Memory B cell (primary cell): ENCODE measurements around the gene IMP4.

Experiments used
- ATAC-seq: fragments of 150-1000 bp; cut with Tn5 transposase; 2 replicates; pipeline ENCODE4 v1.10.0; 2021; ENCODE audit warnings: low read depth, mild to moderate bottlenecking, moderate library complexity
- DNase-seq, 2 donors: peaks; one replicate each; pipeline ENCODE4 v3.0.0; 2022; ENCODE audit warnings: low spot score in 2 of 2
- H3K27ac Mint-ChIP-seq: one replicate; pipeline ENCODE4 v1.8.0; 2022; ENCODE audit warnings: mild to moderate bottlenecking, moderate library complexity, mixed read lengths
- H3K27me3 Mint-ChIP-seq: one replicate; pipeline ENCODE4 v1.8.0; 2022; ENCODE audit warnings: mixed read lengths
- H3K36me3 Mint-ChIP-seq: one replicate; pipeline ENCODE4 v1.8.0; 2022; ENCODE audit warnings: mild to moderate bottlenecking, mixed read lengths
- H3K4me1 Mint-ChIP-seq: one replicate; pipeline ENCODE4 v1.8.0; 2022; ENCODE audit warnings: mixed read lengths
- H3K4me3 Mint-ChIP-seq: one replicate; pipeline ENCODE4 v1.8.0; 2022; ENCODE audit warnings: mild to moderate bottlenecking, moderate library complexity, mixed read lengths
- H3K9me3 Mint-ChIP-seq: one replicate; pipeline ENCODE4 v1.8.0; 2022; ENCODE audit warnings: mixed read lengths

The IMP4 gene

GRCh38 chr2:130342533-130343275 is at the start of gene IMP4:
TSS of gene IMP4 (plus strand) at chr2:130342897. CDS start at chr2:130342933, 36 bp downstream.
- Mint-ChIP-seq H3K4me3 (peak within 1 kb of the TSS; percentile 100), H3K36me3 (peaks cover 39% of the 10 kb centered on the region), H3K27ac (peak within 1 kb of the TSS; percentile 99), H3K27me3 (no peaks in the 10 kb centered on the region), H3K4me1 (peaks cover 33% of the 10 kb centered on the region), H3K9me3 (no peaks in the 10 kb centered on the region)
- ATAC-seq (peak; percentile 82), DNase-seq (peak; percentile 90 to 93)

DNA sequence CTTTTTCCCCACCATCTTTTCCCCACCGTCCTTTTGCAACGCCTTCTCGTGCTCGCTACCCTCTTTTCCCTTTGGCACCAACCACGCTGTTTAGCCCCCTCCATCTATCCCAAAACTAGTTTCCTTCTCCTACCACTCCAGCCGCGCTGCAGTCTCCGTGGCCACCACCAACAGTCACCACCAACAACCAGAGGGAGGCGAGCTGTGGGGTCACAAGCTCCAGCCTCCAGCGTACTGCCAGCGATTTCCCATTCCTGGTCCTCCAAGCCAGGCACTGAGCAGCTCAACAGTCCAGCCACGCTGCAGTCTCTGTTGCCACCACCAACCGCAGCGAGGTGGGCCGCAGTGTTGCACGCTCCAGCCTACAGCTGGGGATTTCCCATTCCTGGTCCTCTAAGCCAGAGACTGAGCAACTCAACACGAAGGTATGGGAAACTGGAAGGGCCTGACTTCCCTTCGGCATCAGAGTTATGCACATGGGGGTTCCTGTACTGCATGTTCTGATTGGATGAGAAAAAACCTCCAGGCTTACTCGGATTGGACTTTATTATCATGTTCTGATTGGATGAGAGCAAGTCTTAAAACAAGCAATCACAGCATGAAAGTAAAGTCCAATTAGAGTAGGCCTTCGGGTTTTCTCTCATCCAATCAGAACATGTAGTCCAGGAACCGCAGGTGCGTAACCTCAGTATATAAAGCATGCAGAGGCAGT is 42.3 kb upstream of the IMP4 start:
- Mint-ChIP-seq H3K4me1 (peaks cover 3% of the 10 kb centered on the region), H3K27ac (no peak overlapping the region), H3K36me3 (no peaks in the 10 kb centered on the region), H3K4me3 (no peak overlapping the region), H3K9me3 (no peaks in the 10 kb centered on the region), H3K27me3 (peaks cover 12% of the 10 kb centered on the region)
- no peak for ATAC-seq
- DNase-seq, result no peak

DNA sequence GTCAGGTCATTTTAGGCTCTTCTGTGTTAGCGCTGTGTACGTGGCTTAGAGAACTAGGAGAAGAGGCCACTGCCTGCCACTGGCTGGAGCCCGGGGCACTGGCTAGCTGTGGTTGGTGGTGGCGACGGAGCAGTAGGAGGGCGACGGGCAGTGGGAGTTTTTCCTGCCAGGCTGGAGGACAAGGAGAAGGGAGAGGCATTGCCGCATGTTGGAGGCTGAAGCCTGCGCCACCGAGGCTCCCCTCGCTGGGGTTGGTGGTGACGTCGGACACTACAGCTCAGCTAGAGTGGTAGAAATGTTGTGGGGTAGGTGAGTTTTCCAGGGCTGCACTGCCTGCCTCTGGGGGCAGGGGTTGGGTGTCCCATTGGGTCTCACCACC is 41.7 kb upstream of the IMP4 start:
- Mint-ChIP-seq H3K27me3 (peaks cover 9% of the 10 kb centered on the region), H3K4me1 (peaks cover 3% of the 10 kb centered on the region), H3K27ac (no peak overlapping the region), H3K9me3 (no peaks in the 10 kb centered on the region), H3K4me3 (no peak overlapping the region), H3K36me3 (no peaks in the 10 kb centered on the region)
- no peak for DNase-seq
- no peak for ATAC-seq

- peaks cover 9% of the 10 kb centered on the region for H3K27me3 Mint-ChIP-seq
- H3K9me3 Mint-ChIP-seq, result no peaks in the 10 kb centered on the region
- no peaks in the 10 kb centered on the region for H3K36me3 Mint-ChIP-seq
- H3K27ac Mint-ChIP-seq, result no peak overlapping the region
- DNase-seq (no peak), ATAC-seq (no peak)
- H3K4me3 Mint-ChIP-seq, result no peak overlapping the region
- peaks cover 3% of the 10 kb centered on the region for H3K4me1 Mint-ChIP-seq
Observed at GRCh38 chr2:130302164-130302886, 40.4 kb upstream of the IMP4 start.

- ATAC-seq (no peak), DNase-seq (no peak)
- Mint-ChIP-seq H3K36me3 (no peaks in the 10 kb centered on the region), H3K27me3 (peaks cover 6% of the 10 kb centered on the region), H3K4me3 (peak overlapping the region; percentile 1), H3K27ac (no peak overlapping the region), H3K4me1 (peaks cover 3% of the 10 kb centered on the region), H3K9me3 (no peaks in the 10 kb centered on the region)
Observed at GRCh38 chr2:130303169-130303568, 39.5 kb upstream of the IMP4 start.

GRCh38 chr2:130304726-130305125 is 38.0 kb upstream of the IMP4 start:
- H3K9me3 Mint-ChIP-seq, result no peaks in the 10 kb centered on the region
- no peak for ATAC-seq

GRCh38 chr2:130307850-130308249 is 34.8 kb upstream of the IMP4 start:
- H3K9me3 Mint-ChIP-seq, result no peaks in the 10 kb centered on the region
- no peaks in the 10 kb centered on the region for H3K36me3 Mint-ChIP-seq
- H3K27me3 Mint-ChIP-seq, result peaks cover 1% of the 10 kb centered on the region
- no peak overlapping the region for H3K27ac Mint-ChIP-seq
- H3K4me1 Mint-ChIP-seq, result peaks cover 3% of the 10 kb centered on the region
- ATAC-seq (no peak), DNase-seq (no peak)
- no peak overlapping the region for H3K4me3 Mint-ChIP-seq

More at GRCh38 chr2:130304726-130305125, 38.0 kb upstream of the IMP4 start:
- Mint-ChIP-seq H3K36me3 (no peaks in the 10 kb centered on the region), H3K4me3 (no peak overlapping the region), H3K27ac (no peak overlapping the region), H3K27me3 (peaks cover 8% of the 10 kb centered on the region), H3K4me1 (peaks cover 3% of the 10 kb centered on the region)
- no peak for DNase-seq

- Mint-ChIP-seq H3K9me3 (no peaks in the 10 kb centered on the region), H3K36me3 (no peaks in the 10 kb centered on the region), H3K27me3 (peaks cover 3% of the 10 kb centered on the region), H3K4me1 (no peaks in the 10 kb centered on the region), H3K27ac (no peak overlapping the region), H3K4me3 (no peak overlapping the region)
- no peak for ATAC-seq
- DNase-seq, result no peak
Observed at GRCh38 chr2:130310881-130311280, 31.8 kb upstream of the IMP4 start.

GRCh38 chr2:130313812-130314334 is 28.8 kb upstream of the IMP4 start:
- H3K27me3 Mint-ChIP-seq, result peaks cover 5% of the 10 kb centered on the region
- ATAC-seq, result no peak
- no peak overlapping the region for H3K4me3 Mint-ChIP-seq
- no peak overlapping the region for H3K27ac Mint-ChIP-seq
- H3K9me3 Mint-ChIP-seq, result no peaks in the 10 kb centered on the region
- no peaks in the 10 kb centered on the region for H3K4me1 Mint-ChIP-seq
- no peak for DNase-seq
- no peaks in the 10 kb centered on the region for H3K36me3 Mint-ChIP-seq

GRCh38 chr2:130314377-130314776 is 28.3 kb upstream of the IMP4 start:
- ATAC-seq, result no peak
- H3K4me3 Mint-ChIP-seq, result no peak overlapping the region

DNA sequence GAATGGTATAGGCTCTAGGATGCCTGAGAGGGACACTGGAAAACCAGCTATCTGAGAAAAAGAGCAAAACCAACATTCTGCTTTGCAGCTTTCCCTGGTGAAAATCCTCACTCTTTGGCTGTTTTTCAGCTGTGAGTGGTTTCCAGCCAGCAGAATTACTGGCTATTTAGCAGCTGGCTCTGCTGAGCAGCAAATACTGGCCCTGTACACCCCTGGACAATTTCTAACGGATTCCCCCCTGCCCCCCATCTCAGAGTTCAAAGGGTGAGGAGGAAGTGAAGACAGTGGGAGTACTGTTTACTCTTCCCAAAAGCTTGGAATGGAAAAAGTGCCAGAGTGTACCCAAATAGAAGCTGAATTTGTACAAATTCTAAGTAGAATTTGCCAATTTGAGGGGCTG is 26.1 kb upstream of the IMP4 start:
- H3K27ac Mint-ChIP-seq, result no peak overlapping the region
- peaks cover 9% of the 10 kb centered on the region for H3K27me3 Mint-ChIP-seq
- no peak overlapping the region for H3K4me3 Mint-ChIP-seq
- no peaks in the 10 kb centered on the region for H3K36me3 Mint-ChIP-seq
- DNase-seq (no peak), ATAC-seq (no peak)
- H3K4me1 Mint-ChIP-seq, result no peaks in the 10 kb centered on the region
- no peaks in the 10 kb centered on the region for H3K9me3 Mint-ChIP-seq

More at GRCh38 chr2:130314377-130314776, 28.3 kb upstream of the IMP4 start:
- Mint-ChIP-seq H3K27me3 (peaks cover 6% of the 10 kb centered on the region), H3K27ac (no peak overlapping the region), H3K36me3 (no peaks in the 10 kb centered on the region), H3K4me1 (no peaks in the 10 kb centered on the region), H3K9me3 (no peaks in the 10 kb centered on the region)
- no peak for DNase-seq

DNA sequence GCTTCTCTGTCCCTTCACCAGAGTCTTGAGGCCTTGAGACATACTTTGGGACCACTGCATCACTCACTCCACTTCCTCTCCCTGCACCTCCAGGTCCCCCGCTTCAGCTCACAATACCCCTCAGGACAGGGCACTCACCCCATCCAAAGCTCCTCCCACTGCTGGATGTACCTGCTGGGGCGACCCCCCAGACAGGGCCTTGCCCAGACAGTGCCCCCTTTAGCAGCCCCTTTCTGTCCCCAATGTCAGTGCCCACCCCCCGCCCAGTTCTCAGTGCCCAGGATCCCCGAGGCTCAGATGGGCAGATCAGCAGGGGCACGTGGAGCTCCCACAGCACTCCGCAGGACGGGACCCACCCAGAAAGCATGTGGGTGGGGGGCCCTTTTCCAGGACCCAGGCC is 23.8 kb upstream of the IMP4 start:
- Mint-ChIP-seq H3K4me3 (no peak overlapping the region), H3K36me3 (no peaks in the 10 kb centered on the region), H3K27me3 (peaks cover 9% of the 10 kb centered on the region), H3K4me1 (no peaks in the 10 kb centered on the region), H3K27ac (no peak overlapping the region), H3K9me3 (no peaks in the 10 kb centered on the region)
- DNase-seq (no peak), ATAC-seq (no peak)

DNA sequence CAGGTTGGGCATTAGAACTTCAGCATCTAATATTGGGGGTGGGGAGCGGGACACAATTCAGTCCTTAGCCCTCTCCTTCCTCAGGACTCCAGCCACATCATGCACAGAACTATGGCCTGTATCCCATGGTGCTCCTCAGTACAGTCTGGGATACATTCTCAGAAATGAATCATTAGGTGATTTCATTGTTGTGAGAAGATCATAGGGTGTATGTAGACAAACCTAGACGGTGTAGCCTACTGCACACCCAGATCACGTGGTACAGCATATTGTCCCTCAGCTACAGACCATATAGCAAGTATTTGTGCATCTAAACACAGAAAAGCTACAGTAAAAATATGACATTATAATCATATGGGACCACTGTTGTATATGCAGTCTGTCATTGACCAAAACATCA is 23.2 kb upstream of the IMP4 start:
- no peak overlapping the region for H3K27ac Mint-ChIP-seq
- H3K27me3 Mint-ChIP-seq, result peaks cover 9% of the 10 kb centered on the region
- H3K4me1 Mint-ChIP-seq, result no peaks in the 10 kb centered on the region
- ATAC-seq (no peak), DNase-seq (no peak)
- H3K4me3 Mint-ChIP-seq, result no peak overlapping the region
- no peaks in the 10 kb centered on the region for H3K36me3 Mint-ChIP-seq
- H3K9me3 Mint-ChIP-seq, result no peaks in the 10 kb centered on the region
